Ishikawa (cell line): ENCODE results near the gene TNIP2.

Experiments used
- TF ChIP-seq, protein P1 (sequence below): IDR thresholded peaks from 2 replicates; pipeline ENCODE4 v1.6.1; 2012
- TF ChIP-seq, protein P2 (sequence below): IDR thresholded peaks from 2 replicates; pipeline ENCODE4 v1.6.1; 2012

DNA sequence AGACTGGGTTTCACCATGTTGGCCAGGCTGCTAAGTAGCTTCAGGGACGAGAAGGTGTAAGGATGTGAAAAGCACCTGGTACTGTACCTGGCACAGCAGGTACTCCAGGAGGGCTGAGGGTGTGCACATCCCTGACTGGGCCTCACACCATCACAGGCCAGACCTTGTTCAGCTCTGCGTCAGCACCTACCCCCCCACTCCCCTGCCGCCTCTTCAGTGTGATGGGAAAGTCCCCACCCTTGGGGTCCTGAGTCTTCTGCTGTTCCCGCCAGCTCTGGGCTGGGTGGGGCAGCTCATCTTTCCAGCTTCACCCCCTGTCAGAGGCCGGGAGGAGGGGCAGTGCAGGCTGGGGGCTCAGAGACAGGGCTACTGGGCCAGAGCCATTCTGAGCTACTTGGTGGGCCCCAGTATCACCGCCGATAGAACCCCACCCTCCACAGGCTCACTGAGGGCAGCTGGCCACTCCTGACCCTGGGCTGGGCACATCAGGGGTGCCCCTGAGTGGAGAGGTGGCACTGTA, 30.1 kb upstream of the TNIP2 start:
- TF ChIP-seq, protein P1, sequence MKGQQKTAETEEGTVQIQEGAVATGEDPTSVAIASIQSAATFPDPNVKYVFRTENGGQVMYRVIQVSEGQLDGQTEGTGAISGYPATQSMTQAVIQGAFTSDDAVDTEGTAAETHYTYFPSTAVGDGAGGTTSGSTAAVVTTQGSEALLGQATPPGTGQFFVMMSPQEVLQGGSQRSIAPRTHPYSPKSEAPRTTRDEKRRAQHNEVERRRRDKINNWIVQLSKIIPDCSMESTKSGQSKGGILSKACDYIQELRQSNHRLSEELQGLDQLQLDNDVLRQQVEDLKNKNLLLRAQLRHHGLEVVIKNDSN = no peak
- TF ChIP-seq, protein P2, sequence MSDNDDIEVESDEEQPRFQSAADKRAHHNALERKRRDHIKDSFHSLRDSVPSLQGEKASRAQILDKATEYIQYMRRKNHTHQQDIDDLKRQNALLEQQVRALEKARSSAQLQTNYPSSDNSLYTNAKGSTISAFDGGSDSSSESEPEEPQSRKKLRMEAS = no peak
